ENCODE results near the gene IGHMBP2. TPM values are rescaled to one million over a fixed set of nuclear protein-coding genes. Genes with fewer than 3 reads are reported as not detected.
A peak's percentile ranks its signal among the peaks of the same experiment; 100 is the strongest.

The IGHMBP2 gene
- total RNA-seq, 1 donor from 2014 or later = 30.1 TPM

- no peak for DNase-seq (ENCODE audit: low read depth, low spot score)
- no peaks in the 10 kb centered on the region for H3K27me3 Mint-ChIP-seq (ENCODE audit: low read depth)
- peaks cover 37% of the 10 kb centered on the region for H3K36me3 Mint-ChIP-seq (ENCODE audit: low read depth)
- no peaks in the 10 kb centered on the region for H3K4me1 Mint-ChIP-seq
- H3K9me3 Mint-ChIP-seq = peaks cover 6% of the 10 kb centered on the region
- H3K4me3 Mint-ChIP-seq = no peak overlapping the region
- peak overlapping the region; percentile 43 for H3K27ac Mint-ChIP-seq (ENCODE audit: unreplicated experiment)
- no peak for TF ChIP-seq CTCF (conservative IDR thresholded peaks at IDR 0.05)
Observed at GRCh38 chr11:68929135-68929534, 25.4 kb downstream of the IGHMBP2 start.

GRCh38 chr11:68929706-68930570 is 26.2 kb downstream of the IGHMBP2 start:
- Mint-ChIP-seq H3K9me3 (peaks cover 6% of the 10 kb centered on the region), H3K4me1 (no peaks in the 10 kb centered on the region), H3K36me3 (ENCODE audit: low read depth) (peaks cover 29% of the 10 kb centered on the region), H3K27ac (ENCODE audit: unreplicated experiment) (no peak overlapping the region), H3K4me3 (no peak overlapping the region), H3K27me3 (ENCODE audit: low read depth) (no peaks in the 10 kb centered on the region)
- TF ChIP-seq CTCF (conservative IDR thresholded peaks at IDR 0.05) = no peak
- no peak for DNase-seq (ENCODE audit: low read depth, low spot score)

DNA sequence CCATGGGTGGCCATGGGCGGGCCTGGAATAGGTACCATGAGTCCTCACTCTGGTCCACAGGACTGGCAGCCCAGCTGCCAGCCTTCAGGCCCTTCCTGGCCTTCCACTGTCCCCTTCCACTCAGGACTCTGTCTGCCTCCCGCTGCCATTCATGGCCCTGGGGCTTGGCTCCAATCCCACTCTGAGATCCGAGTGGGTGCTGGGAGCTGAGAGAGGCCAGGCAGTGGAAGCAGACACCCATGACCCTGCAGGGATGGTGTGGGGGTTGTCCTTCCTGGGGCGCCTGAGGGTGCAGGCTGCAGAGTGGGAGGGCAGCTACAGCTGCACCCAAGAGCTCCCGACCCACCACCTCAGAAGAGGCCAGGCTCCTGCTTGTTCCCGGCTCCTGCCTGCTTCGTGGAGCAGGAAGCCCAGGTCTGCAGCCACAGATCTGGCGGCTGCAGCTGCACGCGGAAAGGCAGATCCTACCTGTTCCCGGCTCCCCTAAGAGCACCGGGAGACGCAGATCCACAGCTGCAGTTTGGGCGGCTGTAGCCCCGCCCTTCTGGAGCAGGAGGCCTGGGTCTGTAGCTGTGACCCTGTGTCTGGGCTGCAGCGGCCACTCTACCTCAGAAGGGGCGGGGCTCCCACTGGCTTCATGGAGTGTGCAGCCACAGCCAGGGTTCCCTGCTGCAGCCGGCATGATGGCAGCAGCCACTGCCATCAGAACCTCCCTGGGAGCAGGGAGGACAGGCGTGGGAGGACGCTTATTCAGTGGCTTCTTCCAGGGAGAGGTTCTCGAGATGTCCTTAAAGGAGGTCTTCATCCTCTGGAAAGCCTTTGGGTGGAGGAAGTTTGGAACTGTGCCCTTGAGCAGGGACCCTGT is 27.5 kb downstream of the IGHMBP2 start:
- H3K36me3 Mint-ChIP-seq (ENCODE audit: low read depth) = peaks cover 19% of the 10 kb centered on the region
- no peaks in the 10 kb centered on the region for H3K9me3 Mint-ChIP-seq
- H3K27ac Mint-ChIP-seq (ENCODE audit: unreplicated experiment) = no peak overlapping the region
- H3K4me1 Mint-ChIP-seq = no peaks in the 10 kb centered on the region
- H3K27me3 Mint-ChIP-seq (ENCODE audit: low read depth) = no peaks in the 10 kb centered on the region
- no peak for DNase-seq (ENCODE audit: low read depth, low spot score)
- H3K4me3 Mint-ChIP-seq = no peak overlapping the region
- TF ChIP-seq CTCF (conservative IDR thresholded peaks at IDR 0.05) = no peak

DNA sequence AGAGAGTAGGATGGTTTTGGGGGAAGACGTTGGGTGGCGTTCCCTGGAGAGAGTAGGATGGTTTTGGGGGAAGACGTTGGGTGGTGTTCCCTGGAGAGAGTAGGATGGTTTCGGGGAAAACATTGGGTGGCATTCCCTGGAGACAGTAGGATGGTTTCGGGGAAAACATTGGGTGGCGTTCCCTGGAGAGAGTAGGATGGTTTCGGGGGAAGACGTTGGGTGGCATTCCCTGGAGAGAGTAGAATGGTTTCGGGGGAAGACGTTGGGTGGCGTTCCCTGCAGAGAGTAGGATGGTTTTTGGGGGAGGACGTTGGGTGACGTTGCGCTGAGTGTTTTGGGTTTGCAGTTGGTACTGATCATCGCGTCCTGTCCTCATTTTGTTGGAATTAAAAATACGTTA is 28.2 kb downstream of the IGHMBP2 start:
- Mint-ChIP-seq H3K36me3 (ENCODE audit: low read depth) (peaks cover 17% of the 10 kb centered on the region), H3K4me3 (no peak overlapping the region), H3K9me3 (no peaks in the 10 kb centered on the region), H3K4me1 (no peaks in the 10 kb centered on the region), H3K27ac (ENCODE audit: unreplicated experiment) (no peak overlapping the region), H3K27me3 (ENCODE audit: low read depth) (no peaks in the 10 kb centered on the region)
- TF ChIP-seq CTCF (conservative IDR thresholded peaks at IDR 0.05) = no peak
- no peak for DNase-seq (ENCODE audit: low read depth, low spot score)

DNA sequence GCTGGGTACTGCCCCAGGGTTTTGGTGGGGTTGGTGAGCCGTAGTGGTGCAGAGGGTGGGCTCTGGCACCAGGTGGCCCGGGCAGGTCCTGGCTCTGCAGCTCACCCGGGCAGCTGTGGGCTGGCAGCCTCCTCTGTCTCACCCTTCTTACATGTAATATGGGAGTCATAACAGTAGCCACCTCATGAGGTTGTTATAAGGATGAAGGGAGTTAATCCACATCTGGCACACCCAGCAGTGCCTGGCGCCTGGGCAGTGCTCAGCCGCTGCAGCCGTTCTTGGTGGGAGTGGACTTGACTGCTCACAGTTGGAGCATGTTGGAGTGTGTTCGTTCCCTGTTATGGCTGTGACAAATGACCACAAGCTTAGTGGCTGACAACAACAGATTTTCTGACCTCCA is 28.7 kb downstream of the IGHMBP2 start:
- no peak for TF ChIP-seq CTCF (conservative IDR thresholded peaks at IDR 0.05)
- peaks cover 12% of the 10 kb centered on the region for H3K36me3 Mint-ChIP-seq (ENCODE audit: low read depth)
- H3K4me3 Mint-ChIP-seq = no peak overlapping the region
- no peaks in the 10 kb centered on the region for H3K4me1 Mint-ChIP-seq
- H3K9me3 Mint-ChIP-seq = no peaks in the 10 kb centered on the region
- no peak overlapping the region for H3K27ac Mint-ChIP-seq (ENCODE audit: unreplicated experiment)
- no peaks in the 10 kb centered on the region for H3K27me3 Mint-ChIP-seq (ENCODE audit: low read depth)
- no peak for DNase-seq (ENCODE audit: low read depth, low spot score)

All from neural crest cell (in vitro differentiated cells).